DMS53 treated with DMSO at 0.1 percent for 48 hours (cell line): ENCODE measurements around the gene LAMP1.
"Not testable (repeated sequence)": the region's sequence is repeated elsewhere in the genome, so short reads cannot be mapped to it uniquely, and the experiment has no call there.

Experiments
- DNase-seq: peaks from one replicate; lab custom pipeline; 2025; ENCODE audit not compliant: unreplicated experiment; lab: John Stamatoyannopoulos, UW

The LAMP1 gene

DNA sequence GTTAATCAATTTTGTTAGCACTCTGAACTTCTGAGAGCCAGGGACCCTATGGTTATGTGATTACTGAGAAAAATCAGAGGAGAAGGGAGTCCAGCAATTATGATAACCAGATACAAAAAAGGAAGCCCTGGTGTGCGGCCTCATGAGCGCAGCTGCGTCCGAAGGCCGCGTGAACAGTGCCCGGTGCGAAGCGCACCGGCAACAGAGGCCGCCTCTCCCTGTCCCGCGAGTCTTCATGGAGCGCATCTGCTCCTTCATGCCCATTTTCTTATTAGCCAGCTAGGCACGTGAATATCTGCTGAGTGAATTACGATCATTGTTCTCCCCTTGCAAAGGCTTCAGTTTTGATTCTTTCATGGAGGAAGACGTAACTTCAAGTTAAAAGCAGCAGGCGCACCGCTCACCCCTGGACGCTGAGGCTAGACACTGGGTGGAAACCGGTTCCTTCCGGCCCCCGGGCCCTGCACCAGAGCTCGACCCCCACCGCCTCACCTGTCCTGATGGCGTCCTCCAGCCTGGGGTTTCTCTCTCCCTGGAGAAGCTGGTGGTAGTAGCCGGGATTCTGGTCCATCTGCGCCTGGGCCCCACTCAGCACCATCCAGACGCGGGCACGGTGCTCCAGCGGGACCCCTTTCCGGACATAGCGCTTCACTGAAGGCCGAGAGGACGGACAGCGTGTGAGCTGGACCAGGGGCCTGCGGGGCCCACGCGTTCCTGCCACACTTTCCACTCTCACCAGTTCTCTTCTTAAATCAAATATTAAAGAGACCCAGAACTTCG, 58.0 kb downstream of the LAMP1 start:
- DNase-seq = no peak

DNA sequence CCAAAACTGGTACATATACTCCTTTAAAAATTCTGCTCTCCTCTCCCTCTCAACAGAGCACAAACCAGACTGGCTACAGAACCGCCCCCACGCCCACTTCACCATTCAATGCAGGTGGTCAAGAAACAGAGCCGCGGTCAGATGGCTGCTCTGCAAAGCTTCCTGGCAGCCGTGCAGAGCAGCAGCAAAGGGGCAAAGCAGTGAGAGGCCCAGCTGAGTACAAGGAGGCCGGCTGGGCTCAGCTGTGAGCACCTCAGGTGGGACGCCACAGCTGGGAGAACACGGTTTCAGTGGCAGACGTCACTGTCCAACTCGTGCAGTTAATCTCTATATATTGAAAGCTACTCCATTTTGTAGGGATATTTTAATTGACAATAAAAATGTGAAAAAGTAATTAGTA, 58.6 kb downstream of the LAMP1 start:
- no peak for DNase-seq

DNA sequence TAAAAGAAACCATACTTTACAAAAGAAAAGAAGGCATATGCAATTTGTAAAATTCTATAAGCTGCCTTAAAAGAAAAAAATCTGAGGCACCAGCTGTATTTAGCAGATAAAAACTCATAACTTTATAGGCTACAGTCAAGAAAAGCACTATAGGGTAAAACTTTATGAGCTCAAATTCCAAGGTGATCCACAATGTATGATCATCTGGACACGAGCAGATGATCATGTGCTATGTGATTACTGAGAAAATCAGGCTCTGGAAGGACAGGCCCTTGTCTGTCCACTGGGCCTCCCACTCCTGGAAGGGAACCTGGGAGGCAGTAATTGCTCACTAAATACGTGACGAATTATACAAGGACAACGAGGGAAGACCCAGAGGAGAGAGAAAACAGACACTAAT, 59.6 kb downstream of the LAMP1 start:
- DNase-seq = no peak

DNA sequence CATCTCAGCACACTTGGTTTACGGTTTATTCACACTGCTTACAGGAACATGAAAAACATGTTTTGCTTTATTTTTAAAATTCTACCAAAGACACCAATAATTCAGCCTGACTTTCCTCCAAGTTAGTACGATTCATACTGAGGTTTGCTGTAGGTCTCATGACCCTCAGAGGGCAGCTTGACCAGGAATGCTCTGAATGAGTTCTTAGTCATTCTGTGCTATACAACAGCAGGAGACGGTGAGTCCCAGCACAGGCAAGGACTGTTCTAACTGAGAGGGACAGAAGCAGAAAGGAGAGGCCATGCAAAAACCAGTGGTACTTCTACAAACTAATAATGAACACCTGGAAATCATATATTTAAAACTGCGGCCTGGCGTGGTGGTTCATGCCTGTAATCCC, 60.5 kb downstream of the LAMP1 start:
- DNase-seq = no peak

DNA sequence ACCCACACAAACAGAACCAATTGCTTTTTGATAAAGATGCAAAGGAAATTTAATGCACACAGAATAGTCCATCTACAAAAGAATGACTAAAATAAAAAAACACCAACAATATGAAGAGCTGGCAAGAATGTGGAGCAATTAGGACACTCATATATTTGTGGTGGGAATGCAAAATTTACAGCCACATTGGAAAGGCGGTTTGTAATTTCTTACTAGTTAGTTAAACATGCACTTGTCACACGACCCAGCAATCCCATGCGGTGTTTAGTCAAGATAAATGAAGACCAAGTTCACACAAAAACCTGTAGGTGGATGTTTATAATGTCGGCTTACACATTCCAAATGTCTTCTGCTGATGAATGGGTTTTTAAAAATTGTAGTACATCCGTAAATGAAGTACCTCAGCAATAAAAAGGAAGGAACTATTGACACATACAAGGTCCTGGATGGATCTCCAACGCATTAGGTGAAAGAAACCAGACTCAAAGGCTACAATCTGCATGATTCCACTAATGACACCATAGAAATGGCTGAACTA, 61.7 kb downstream of the LAMP1 start:
- DNase-seq = no peak

DNA sequence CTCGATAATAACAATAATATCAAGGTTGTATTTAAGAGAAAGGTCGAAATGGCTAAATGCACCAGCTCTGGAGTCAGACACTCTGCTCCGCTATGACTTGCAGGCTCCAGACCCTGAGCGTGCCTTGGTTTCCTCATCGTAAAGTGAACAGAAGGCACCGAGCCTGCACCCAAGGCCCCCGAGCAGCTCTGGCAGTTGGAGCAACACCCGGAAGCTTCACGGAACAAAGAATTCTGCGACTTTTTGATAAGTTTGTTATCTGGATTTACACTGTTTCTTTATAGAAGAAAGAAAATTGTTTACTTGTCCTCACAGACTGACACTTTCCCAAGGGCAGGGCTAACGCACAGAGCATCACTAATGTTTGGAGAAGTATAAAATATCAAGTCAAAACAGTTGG, 62.5 kb downstream of the LAMP1 start:
- DNase-seq = no peak

DNA sequence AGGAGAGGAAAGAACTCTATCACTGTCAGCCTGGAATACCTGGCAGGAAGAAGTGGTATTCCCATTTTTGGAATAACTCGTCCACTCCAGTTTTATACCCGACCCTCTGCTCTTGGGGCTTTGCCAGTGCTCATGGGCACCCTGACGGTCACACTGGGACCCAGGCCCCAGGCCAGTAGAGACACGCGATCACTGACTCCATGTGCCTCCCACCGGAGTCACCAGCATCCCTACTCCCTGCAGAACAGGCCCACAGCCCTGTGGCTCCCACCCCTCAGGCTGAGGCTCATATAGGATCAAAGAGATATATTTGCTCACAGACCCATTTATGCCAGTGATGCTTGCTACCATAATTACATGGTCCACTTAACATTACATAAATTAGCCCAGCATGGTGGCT, 63.4 kb downstream of the LAMP1 start:
- no peak for DNase-seq

DNA sequence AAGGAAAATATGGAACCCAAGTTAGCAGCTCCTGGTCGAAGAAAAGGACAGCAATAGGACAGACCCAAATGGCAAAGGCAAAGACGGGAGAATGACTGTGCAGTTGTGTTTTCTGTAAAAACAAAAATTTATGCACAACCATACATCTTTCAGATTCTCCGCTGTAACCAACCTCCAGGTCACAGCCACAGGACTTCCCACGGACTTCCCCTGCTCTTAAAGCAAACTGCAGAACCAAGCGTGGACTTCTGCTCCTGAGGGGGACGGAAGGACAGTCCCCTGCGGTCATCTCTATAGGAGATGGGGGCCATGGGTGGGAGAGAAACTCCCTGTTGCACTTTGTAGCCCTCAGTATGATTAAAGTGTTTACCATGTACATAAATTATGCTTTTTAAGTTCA, 64.4 kb downstream of the LAMP1 start:
- DNase-seq = no peak

DNA sequence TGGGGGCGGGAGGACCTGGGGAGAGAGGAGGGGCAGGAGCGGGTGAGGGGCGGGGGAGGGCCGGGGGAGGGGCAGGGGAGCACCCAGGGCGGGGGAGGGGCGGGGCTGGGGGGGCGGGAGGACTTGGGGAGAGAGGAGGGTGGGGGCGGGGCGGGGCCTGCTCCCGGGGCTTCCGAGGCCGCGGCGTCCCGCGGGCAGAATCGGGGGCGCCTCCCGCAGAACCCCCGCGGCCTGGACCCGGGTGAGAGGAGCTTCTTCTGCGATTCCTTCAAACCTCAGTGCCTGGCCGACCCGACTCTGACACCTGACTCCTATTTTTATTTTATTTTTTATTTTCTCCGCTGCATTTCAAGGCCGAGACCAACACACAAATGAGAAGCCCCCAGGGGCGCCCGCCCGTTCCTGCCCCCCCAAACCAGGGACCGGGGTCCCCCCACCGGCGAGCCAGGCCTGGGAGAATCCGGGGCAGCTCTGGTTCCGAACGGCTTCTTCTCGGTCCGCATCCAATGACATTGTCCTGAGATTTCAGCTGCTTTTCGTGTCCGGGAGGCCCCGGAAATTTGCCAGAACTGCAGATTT, 67.4 kb downstream of the LAMP1 start:
- no peak for DNase-seq

DNA sequence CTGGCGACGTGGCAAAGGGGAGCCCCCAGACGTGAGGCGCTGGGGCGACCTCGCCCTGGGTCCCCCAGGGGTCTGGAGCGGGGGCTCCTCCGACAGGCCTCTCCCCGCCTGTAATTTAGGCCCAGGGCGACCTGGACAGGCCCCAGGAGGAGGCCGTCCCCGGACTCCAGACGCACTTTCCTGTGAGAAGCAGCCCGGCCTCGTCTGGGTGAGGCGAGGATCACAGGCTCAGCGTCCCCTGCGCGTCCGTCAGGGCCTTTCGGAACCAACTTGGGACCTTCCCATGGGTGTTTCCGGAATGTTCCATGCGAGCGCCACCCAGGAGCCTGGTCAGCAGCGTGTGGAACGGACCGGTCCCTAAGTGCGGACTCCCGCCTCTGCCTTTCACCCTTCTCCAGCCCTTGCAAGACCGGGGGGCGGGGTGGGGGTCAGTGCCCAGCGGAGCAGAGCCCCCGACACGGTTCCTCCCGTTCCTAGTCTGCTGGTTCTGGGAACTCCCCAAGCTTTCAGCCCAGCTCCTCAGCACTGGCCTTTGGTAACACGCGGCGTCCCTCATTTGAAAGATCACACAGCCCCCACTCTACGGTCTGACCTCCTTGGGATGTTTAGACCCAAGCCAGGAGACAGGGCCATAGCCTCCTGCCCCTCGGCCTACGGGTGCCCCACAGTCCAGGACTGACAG, 68.0 kb downstream of the LAMP1 start:
- no peak for DNase-seq

DNA sequence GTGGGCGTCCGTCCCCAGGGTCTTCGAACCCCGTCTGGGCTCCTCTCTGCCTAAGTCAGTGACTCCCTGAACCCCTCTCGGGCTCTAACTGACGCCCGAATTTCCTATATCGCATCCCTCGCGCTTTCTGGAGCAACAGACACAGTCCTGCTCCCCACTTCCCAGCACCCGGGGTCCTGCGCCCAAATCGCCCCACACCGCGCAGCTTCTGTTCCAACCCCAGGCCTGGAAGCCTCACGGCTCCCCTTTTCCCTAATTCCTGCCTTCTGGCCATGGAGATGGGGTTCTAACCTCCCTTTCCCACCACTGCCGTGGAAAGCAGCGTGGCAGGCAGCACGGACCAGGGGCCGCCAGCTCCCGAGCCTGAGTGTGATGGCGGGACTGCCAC, 68.5 kb downstream of the LAMP1 start:
- DNase-seq = no peak

DNA sequence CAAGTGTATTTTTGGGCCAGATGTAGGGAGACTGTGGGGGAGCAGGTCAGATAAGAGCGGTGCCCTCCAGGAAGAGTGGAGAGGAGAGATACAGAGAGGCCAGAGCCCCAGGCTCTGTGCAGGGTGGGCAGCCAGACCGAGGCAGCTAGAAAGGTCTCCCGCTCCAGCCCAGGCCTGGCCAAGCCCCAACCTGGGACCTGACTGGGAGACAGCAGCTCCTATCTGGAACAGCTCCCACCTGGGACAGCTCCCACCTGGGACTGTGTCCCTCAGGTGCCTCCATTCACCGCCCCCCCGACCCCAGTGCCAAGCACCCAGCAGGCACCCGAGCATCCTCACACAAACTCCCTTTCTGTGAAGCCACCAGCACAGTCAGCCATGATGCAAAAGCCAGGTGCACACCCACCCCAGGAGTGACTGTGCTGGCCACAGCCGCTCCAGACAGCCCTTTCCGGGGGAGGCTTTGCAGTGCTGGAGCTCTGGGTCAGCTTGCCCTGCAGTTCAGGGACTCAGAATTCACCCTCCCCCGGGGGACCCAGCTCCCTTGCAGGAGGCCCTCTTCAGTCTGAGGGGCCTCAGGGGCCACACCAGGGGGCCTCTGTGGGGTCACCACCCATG, 69.0 kb downstream of the LAMP1 start:
- DNase-seq = no peak

DNA sequence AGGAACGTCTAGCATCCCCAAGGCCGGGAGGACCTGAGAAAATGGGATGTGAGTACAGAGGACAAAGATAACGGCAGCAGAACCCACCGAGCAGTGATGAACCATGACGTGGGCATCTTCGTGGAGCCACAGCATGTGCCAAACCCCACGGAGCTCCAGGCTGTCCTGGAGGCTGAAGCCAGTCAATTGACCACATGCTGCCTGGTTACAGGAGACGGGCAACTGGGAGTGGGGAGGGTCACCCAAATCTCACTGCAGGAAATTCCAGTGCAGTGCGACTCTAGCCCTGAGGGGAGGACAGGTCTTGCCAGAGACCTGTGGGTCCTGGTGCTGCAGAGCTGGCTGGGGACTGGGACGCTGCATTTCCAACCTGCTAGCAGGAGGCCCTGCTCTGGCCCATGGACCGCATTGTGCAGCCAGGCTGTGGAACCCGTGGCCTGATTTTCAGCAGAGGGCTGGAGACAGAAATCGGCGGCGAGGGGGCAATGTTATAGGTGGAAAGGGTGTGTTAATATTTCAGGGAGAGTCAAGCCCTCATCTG, 70.1 kb downstream of the LAMP1 start:
- no peak for DNase-seq

DNA sequence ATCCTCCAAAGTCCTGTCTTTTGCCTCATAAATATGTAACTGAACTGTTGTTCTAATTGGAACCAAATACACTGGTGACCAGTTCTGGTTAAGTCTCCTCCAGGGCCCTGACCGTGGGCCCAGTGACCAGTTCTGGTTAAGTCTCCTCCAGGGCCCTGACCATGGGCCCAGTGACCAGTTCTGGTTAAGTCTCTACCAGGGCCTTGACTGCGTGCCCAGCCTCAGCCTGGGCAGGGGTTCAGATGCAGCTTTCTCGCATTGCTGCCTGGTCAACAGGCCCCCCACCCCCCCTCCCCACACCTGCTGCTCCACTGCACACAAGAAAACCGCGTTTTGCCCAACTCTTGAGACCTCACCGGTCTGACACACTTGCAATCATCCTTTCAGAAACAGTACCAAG, 70.7 kb downstream of the LAMP1 start:
- no peak for DNase-seq

DNA sequence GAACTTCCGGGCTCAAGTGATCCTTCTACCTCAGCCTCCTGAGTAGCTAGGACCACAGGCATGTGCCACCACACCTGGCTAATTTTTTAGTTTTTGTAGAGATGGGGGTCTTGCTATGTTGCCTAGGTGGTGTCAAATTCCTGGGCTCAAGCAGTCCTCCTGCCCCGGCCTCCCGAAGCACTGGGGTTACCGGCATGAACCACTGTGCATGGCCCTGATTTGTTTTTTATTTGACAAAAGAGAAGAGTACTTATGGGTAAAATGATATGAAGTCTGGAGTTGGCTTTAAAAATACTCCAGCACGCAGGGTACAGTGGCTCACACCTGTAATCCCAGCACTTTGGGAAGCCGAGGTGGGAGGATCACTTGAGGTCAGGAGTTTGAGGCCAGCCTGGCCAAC, 71.3 kb downstream of the LAMP1 start:
- DNase-seq = not testable (repeated sequence)

DNA sequence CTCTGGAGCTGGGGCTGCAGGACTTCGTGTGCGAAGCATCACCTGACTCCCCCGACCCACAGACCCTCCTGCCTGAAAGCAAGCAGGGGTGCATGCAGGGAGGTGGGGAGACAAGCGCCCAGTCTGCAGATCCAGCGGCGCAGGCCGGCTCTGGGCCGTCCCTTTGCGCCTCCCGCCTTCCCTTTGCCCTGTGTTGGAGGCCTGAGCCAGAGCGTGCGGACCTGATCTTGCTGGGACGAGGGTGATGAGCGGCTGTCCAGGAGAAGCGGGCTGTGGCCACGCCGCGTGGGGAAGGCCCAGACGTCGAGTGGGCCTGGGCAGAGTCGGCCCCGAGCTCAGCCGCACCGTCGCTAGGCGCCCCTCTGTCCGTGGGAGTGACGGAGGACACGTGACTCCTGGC, 72.2 kb downstream of the LAMP1 start:
- DNase-seq = no peak

DNA sequence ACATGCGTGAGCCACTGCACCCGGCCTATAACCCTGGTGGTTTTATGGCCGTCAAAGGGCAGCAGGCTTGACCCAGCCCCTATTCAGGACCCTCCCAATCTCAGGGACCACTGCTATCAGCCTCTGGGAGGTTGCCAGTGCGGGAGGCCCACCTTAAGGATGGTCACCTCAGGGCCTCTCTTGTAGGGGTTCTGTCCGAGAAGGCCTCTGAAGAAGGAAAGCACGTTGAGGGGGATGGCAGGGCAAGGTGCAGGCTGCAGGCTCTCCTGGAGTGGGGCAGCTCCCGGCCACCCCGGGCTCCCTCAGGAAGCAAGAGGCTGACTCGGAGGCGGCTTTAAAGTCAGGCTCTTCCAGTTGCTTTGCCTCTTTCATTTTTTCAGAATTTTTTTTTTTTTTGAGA, 72.8 kb downstream of the LAMP1 start:
- DNase-seq = no peak

DNA sequence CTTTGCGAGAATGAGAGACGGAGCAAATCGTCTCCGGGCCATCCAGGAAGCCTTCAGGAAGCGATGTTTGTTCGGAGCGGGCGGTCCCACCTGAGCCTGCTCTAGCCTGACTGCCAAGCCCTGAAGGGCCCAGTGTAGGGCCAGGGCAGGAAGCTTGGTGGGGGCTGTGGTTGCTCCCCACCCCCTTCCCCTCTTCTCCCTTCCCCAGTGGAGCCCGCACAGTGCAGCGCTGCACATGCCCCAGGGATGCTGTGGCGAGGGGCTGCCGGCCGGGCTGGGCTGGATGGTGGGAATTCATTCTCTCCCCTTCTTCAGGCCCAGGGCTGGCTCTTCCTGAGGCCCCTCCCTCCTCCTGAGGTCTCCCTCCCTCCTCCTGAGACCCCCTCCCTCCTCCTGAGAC, 74.0 kb downstream of the LAMP1 start:
- no peak for DNase-seq

DNA sequence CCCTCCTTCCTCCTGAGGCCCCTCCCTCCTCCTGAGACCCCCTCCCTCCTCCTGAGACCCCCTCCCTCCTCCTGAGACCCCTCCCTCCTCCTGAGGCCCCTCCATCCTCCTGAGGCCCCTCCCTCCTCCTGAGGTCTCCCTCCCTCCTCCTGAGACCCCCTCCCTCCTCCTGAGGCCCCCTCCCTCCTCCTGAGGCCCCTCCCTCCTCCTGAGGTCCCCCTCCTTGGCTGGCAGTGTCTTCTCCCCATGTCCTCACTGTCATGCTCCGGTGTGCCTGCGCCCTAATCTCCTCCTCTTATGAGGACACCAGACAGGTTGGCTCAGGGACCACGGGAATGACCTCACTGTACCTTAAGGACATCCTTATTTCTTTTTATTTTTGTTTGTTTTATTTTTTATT, 74.7 kb downstream of the LAMP1 start:
- not testable (repeated sequence) for DNase-seq
